Progenitor cell of endocrine pancreas (in vitro differentiated cells): ENCODE results near the gene BACH2. TPM values are rescaled to one million over a fixed set of nuclear protein-coding genes. Genes with fewer than 3 reads are reported as not detected.

Experiments
- DNase-seq: peaks from one replicate; pipeline ENCODE4 v3.0.0; 2021; ENCODE audit warnings: low spot score; ENCODE audit not compliant: unreplicated experiment
- H3K27ac Mint-ChIP-seq: 2 replicates; pipeline ENCODE4 v1.8.0; 2021; ENCODE audit warnings: mild to moderate bottlenecking, moderate library complexity, mixed read lengths
- H3K27me3 Mint-ChIP-seq: 2 replicates; pipeline ENCODE4 v1.8.0; 2021; ENCODE audit warnings: mixed read lengths
- H3K36me3 Mint-ChIP-seq: 2 replicates; pipeline ENCODE4 v1.8.0; 2022; ENCODE audit warnings: mixed read lengths; ENCODE audit not compliant: insufficient read depth
- H3K4me1 Mint-ChIP-seq: 2 replicates; pipeline ENCODE4 v1.8.0; 2021; ENCODE audit warnings: low read depth, mixed read lengths
- H3K4me3 Mint-ChIP-seq: 2 replicates; pipeline ENCODE4 v1.8.0; 2021; ENCODE audit warnings: low read depth, mild to moderate bottlenecking, moderate library complexity, mixed read lengths
- H3K9me3 Mint-ChIP-seq: 2 replicates; pipeline ENCODE4 v1.8.0; 2021; ENCODE audit warnings: low read depth, mixed read lengths
- total RNA-seq: library from RNA; stranded (reverse); gene quantifications from 2 replicates; pipeline ENCODE4 v1.2.1, GENCODE V29; 2021
- TF ChIP-seq, protein P1 (sequence below): fragments of 200-600 bp; sonication (generic); IDR thresholded peaks from one replicate; pipeline ENCODE4 v1.5.0; 2021; ENCODE audit warnings: antibody characterized with exemption, mild to moderate bottlenecking; ENCODE audit not compliant: unreplicated experiment

BACH2 gene
- total RNA-seq, 1 donor from 2014 or later = 11.2 TPM

DNA sequence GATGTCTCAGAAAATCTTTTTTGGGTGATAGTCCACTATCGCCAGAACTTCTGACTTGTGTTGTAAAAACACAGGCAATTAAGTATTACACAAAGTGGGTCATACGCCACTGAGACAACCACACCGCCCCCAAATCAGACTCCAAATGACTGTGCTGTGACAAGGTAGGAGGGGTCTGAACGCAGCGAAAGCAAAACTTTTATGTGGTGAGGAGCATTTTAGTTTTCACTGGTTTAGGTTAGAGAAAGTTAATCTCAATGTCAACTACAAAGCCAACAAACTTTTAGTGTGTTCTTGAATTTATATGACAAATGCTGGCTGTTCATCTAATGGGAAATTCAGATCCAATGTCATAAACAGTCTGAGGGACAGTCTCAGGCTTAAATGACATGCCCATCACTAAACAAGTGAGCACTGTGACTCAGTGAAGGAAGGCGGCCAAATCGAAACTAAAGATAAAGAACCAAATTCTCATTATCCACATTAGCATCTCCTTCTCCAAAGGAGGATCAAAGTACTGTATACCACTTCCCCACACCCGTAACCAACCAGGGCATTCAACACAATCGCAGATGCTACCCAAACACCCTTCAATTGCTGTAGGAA is 215.7 kb downstream of the BACH2 start:
- no peaks in the 10 kb centered on the region for H3K36me3 Mint-ChIP-seq
- TF ChIP-seq, protein P1, sequence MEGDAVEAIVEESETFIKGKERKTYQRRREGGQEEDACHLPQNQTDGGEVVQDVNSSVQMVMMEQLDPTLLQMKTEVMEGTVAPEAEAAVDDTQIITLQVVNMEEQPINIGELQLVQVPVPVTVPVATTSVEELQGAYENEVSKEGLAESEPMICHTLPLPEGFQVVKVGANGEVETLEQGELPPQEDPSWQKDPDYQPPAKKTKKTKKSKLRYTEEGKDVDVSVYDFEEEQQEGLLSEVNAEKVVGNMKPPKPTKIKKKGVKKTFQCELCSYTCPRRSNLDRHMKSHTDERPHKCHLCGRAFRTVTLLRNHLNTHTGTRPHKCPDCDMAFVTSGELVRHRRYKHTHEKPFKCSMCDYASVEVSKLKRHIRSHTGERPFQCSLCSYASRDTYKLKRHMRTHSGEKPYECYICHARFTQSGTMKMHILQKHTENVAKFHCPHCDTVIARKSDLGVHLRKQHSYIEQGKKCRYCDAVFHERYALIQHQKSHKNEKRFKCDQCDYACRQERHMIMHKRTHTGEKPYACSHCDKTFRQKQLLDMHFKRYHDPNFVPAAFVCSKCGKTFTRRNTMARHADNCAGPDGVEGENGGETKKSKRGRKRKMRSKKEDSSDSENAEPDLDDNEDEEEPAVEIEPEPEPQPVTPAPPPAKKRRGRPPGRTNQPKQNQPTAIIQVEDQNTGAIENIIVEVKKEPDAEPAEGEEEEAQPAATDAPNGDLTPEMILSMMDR = no peak
- no peaks in the 10 kb centered on the region for H3K9me3 Mint-ChIP-seq
- H3K27me3 Mint-ChIP-seq = peaks cover 7% of the 10 kb centered on the region
- no peak for DNase-seq
- no peaks in the 10 kb centered on the region for H3K4me1 Mint-ChIP-seq
- no peak overlapping the region for H3K27ac Mint-ChIP-seq
- no peak overlapping the region for H3K4me3 Mint-ChIP-seq

DNA sequence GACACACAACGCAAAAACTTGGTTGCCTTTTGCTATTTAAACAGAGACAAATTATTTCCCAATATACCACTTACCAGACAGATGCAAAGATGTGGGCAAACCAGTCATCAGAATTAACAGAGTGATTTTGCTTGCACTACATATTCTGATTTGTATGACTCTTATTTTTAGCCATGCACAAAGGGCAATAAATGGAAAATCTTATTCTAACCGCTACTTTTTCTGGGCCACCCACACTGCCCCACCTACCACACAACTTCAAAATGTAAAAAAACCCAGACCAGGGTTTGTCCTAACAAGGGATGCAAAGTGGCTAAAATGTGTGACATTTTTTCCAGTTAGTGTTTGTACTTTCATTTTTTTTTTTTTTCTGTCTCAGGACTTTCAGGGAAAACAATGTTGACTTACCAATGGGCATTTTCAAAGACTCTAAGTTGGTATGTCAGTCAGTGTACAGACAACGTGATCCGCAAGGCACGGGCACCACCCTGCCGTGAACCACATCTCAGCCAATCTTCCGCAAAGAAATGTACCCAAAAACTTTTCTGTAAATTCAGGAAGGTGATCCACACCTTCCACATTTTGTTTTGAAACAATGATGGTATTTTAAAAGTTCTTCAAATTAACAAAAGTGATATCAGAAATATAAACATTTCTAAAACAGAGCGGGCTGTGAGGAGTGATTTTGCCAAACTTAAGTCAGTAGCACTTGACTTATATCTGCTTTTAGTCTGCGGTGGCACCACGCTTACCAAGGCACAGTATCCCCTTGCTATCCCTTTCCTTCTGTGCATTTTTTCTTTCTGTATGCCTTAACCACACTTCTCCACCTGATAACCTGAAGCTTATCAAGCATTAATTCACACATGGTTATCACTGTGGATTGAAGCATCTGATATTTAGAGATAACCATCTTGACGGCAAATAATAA is 216.8 kb downstream of the BACH2 start:
- Mint-ChIP-seq H3K4me1 (no peaks in the 10 kb centered on the region), H3K27me3 (peaks cover 7% of the 10 kb centered on the region), H3K36me3 (no peaks in the 10 kb centered on the region), H3K27ac (no peak overlapping the region), H3K4me3 (no peak overlapping the region), H3K9me3 (no peaks in the 10 kb centered on the region)
- TF ChIP-seq, protein P1 = no peak
- DNase-seq = no peak

DNA sequence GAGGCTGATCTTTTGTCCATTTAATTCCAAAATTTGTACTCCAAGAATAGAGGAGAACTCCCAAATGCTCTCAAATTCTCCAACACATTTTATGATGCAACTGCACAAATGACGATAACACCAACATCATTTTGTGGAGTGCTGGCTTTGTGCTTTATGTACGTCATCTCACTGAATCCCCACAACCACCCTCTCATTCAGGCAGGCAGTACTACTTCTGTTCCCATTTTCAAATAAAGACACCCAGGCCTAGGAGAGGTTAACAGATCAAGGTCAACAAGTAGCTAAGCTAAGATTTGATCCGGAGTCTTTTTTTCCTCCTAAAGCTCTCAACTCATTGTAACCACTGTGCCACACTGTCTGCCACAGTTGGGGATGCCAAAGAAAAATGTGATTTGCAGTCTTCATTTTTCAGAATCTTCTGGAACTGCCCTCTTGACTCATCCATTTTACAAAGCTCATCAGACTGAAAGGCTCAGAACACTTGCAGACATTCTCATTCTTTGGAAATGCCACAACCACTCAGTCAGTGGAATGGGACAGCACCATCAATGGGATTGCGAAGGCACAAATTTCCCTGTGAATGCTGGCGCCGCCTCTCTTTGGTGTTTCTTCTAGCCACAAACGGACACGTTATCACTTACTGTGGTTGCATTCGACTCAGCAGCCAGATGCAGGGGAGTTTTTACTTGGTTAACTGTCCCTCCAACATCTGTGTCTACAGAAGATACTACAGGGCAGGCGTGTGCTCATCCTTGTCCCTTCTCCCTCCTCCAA is 217.9 kb downstream of the BACH2 start:
- no peaks in the 10 kb centered on the region for H3K36me3 Mint-ChIP-seq

DNA sequence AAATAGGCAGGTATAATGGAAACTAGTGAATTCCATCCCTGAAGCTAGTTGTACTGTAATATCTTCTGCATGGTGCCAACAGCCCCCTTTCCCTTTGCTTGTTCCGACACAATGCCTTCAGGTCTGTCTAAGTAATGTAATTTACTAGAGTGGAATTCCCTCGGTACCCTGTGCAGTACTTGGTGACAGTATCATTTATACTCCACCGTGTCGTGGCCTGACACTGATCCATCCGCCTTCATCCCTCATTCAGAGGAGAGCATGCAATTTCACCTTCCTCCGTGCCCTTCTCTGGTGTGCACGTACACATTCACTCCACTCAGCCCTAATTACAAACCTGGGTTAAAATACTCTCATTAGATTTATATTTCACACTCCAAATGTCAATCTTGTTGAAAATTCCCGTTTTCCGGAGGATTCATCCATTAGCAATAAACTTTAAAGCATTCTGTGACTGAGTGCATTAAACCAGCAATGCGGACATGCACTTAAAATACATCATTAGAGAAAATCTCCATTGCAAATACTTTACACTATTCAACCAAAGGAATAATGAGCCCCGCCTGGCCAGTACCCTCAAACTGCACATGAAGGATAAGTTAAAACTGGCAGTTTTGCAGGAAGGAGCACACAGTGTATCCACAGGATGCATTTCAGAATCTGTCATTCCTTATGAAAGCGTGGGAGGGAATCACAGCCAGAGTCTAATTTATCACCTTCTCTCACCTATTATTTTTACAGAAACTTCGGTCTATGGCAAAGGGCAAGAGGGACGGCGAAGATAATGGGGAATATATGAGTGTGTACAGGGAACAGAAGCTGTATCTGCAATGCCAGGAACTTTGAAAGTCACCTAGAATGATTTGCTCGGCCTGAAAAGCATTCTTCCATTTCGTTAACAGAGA is 219.9 kb downstream of the BACH2 start:
- DNase-seq = no peak
- H3K27ac Mint-ChIP-seq = no peak overlapping the region
- H3K36me3 Mint-ChIP-seq = no peaks in the 10 kb centered on the region
- H3K4me1 Mint-ChIP-seq = peaks cover 18% of the 10 kb centered on the region
- TF ChIP-seq, protein P1 = no peak
- no peaks in the 10 kb centered on the region for H3K9me3 Mint-ChIP-seq
- H3K27me3 Mint-ChIP-seq = peaks cover 7% of the 10 kb centered on the region
- H3K4me3 Mint-ChIP-seq = no peak overlapping the region

More for the DNA sequence above, 217.9 kb downstream of the BACH2 start:
- TF ChIP-seq, protein P1 = no peak
- no peak overlapping the region for H3K27ac Mint-ChIP-seq
- peaks cover 6% of the 10 kb centered on the region for H3K4me1 Mint-ChIP-seq
- H3K9me3 Mint-ChIP-seq = no peaks in the 10 kb centered on the region
- no peak for DNase-seq
- H3K27me3 Mint-ChIP-seq = peaks cover 7% of the 10 kb centered on the region
- H3K4me3 Mint-ChIP-seq = no peak overlapping the region
